Stomach (tissue), 4 donors: ENCODE measurements around the gene FUT9.

Source experiments
- EP300 ChIP-seq: sonication (generic); formaldehyde crosslinking; IDR thresholded peaks from one replicate; pipeline ENCODE4 v1.6.1; 2017; ENCODE audit warnings: antibody characterized with exemption
- POLR2A ChIP-seq, 4 donors: fragments of 450-650 bp; IDR thresholded peaks; one replicate each; pipeline ENCODE4 v1.6.1; 2016; ENCODE audit warnings: antibody characterized with exemption in 4 of 4, control low read depth in 2 of 4, mild to moderate bottlenecking in 1 of 4, moderate library complexity in 1 of 4
- POLR2AphosphoS5 ChIP-seq, 3 donors: sonication (generic); formaldehyde crosslinking; IDR thresholded peaks; one replicate each; pipeline ENCODE4 v1.6.1; 2016; ENCODE audit warnings: antibody characterized with exemption in 3 of 3
- TF ChIP-seq, protein P1 (sequence below), 7 experiments: fragments of 450-650 bp in 4 of 7; fragments of 200-600 bp in 3 of 7; sonication (generic) in 3 of 7; IDR thresholded peaks; one replicate each; pipeline ENCODE4 v1.5.1; 2016 to 2019; ENCODE audit warnings: antibody characterized with exemption in 7 of 7, control low read depth in 2 of 7, mild to moderate bottlenecking in 1 of 7

DNA sequence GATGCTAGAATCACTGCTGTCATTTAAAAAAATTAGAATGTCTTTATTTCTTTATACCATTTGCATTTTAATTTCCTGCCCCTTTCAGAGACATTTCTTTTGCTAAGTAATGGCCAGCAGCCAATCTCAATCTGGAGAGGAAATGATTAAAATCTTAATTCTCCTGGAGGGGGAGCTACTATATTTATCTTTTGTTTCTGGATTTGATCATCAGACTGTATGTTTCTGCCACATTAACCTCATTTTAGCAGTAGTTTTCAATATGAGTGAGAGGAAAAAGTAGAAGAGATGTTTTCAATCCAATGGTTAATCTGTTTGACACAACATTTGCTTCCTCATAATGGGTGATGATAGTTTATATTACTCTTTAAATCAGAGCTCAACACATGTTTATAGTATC lies 138.0 kb downstream of the FUT9 start:
- TF ChIP-seq, protein P1, sequence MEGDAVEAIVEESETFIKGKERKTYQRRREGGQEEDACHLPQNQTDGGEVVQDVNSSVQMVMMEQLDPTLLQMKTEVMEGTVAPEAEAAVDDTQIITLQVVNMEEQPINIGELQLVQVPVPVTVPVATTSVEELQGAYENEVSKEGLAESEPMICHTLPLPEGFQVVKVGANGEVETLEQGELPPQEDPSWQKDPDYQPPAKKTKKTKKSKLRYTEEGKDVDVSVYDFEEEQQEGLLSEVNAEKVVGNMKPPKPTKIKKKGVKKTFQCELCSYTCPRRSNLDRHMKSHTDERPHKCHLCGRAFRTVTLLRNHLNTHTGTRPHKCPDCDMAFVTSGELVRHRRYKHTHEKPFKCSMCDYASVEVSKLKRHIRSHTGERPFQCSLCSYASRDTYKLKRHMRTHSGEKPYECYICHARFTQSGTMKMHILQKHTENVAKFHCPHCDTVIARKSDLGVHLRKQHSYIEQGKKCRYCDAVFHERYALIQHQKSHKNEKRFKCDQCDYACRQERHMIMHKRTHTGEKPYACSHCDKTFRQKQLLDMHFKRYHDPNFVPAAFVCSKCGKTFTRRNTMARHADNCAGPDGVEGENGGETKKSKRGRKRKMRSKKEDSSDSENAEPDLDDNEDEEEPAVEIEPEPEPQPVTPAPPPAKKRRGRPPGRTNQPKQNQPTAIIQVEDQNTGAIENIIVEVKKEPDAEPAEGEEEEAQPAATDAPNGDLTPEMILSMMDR (IDR thresholded peaks at IDR 0.05), result no peak
- TF ChIP-seq POLR2A (IDR thresholded peaks at IDR 0.05) (no peak), POLR2AphosphoS5 (IDR thresholded peaks at IDR 0.05) (no peak), EP300 (no peak)
